Measurements from ENCODE around the gene PPIP5K1. TPM values are rescaled to one million over a fixed set of nuclear protein-coding genes. Genes with fewer than 3 reads are reported as not detected.
A peak's percentile ranks its signal among the peaks of the same experiment; 100 is the strongest.

Gene PPIP5K1
- total and polyA plus RNA-seq, 9 of the 15 experiments (the other 6 are each of a cell fraction or from before 2014, with no cell fraction given): 2.5 to 74.6 (median 35.1) TPM

- TF ChIP-seq WHSC1 (IDR thresholded peaks at IDR 0.05; ENCODE audit: low read length) (no peak), PCBP1 (IDR thresholded peaks at IDR 0.05; ENCODE audit: low read depth, low read length, poor library complexity, severe bottlenecking) (no peak), THRB (CRISPR knock-in tag; conservative IDR thresholded peaks at IDR 0.05) (no peak), BRF2 (IDR thresholded peaks at IDR 0.05; ENCODE audit: borderline replicate concordance, insufficient read depth, insufficient read length) (no peak), MBD1 (CRISPR knock-in tag; IDR thresholded peaks at IDR 0.05) (no peak), ZBTB12 (CRISPR knock-in tag; IDR thresholded peaks at IDR 0.05) (peak; percentile 91), CEBPB (tag; IDR thresholded peaks at IDR 0.05) (no peak), ZNF280B (CRISPR knock-in tag; IDR thresholded peaks at IDR 0.05) (no peak), MAZ (CRISPR knock-in tag; conservative IDR thresholded peaks at IDR 0.05 in 1 of 2, IDR thresholded peaks at IDR 0.05 in 1 of 2) (peak in 1 of 2 experiments; percentile 38; a peak in 2 of 4 replicates), COPS2 (conservative IDR thresholded peaks at IDR 0.05) (no peak), CLOCK (CRISPR knock-in tag; IDR thresholded peaks at IDR 0.05; ENCODE audit: borderline replicate concordance) (no peak), PKNOX1 (IDR thresholded peaks at IDR 0.05) (peak; percentile 100), CHD1 (IDR thresholded peaks at IDR 0.05; ENCODE audit: low read length) (no peak)
Measured at GRCh38 chr15:43492673-43493601, 97.1 kb downstream of the PPIP5K1 start, which contains the start of gene TP53BP1 (continued).

Measured in K562 (cell line).